ENCODE measurements around the gene LSM2. TPM values are rescaled to one million over a fixed set of nuclear protein-coding genes. Genes with fewer than 3 reads are reported as not detected.

Gene LSM2
- total RNA-seq, 1 donor from 2014 or later: 61.3 TPM

DNA sequence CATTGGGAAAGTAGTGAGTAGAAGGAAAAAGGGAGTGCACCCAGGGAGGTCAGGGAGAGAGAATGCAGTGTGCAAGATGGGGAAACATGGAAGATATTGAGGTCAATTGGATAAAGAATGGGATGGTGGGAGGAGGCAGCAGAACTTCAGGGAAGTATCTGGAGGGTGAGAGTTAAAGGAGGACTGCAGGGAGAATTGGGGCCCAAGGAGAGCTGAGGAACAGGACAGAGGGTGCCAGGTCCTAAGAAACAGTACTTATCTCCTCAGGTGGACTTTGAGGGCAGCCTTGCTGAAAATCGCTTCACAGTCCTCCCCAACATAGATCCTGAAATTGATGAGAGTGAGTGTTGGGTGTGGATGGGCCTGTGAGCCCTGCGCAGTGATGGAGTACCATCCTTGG lies 48.5 kb downstream of the LSM2 start:
- no peaks in the 10 kb centered on the region for H3K27me3 ChIP-seq
- no peak overlapping the region for H3K27ac ChIP-seq
- intact Hi-C loops (cut with DNase I): no loop called here
- H3K4me1 ChIP-seq: no peaks in the 10 kb centered on the region
- H3K4me3 ChIP-seq: no peak overlapping the region
- TF ChIP-seq, protein P1, sequence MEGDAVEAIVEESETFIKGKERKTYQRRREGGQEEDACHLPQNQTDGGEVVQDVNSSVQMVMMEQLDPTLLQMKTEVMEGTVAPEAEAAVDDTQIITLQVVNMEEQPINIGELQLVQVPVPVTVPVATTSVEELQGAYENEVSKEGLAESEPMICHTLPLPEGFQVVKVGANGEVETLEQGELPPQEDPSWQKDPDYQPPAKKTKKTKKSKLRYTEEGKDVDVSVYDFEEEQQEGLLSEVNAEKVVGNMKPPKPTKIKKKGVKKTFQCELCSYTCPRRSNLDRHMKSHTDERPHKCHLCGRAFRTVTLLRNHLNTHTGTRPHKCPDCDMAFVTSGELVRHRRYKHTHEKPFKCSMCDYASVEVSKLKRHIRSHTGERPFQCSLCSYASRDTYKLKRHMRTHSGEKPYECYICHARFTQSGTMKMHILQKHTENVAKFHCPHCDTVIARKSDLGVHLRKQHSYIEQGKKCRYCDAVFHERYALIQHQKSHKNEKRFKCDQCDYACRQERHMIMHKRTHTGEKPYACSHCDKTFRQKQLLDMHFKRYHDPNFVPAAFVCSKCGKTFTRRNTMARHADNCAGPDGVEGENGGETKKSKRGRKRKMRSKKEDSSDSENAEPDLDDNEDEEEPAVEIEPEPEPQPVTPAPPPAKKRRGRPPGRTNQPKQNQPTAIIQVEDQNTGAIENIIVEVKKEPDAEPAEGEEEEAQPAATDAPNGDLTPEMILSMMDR (IDR thresholded peaks at IDR 0.05): no peak
- DNase-seq (ENCODE audit: low spot score in 2 of 2): no peak
- H3K36me3 ChIP-seq: no peaks in the 10 kb centered on the region
- H3K9me3 ChIP-seq: no peaks in the 10 kb centered on the region

GRCh38 chr6:31752739-31753319 lies 53.9 kb downstream of the LSM2 start:
- TF ChIP-seq, protein P1 (IDR thresholded peaks at IDR 0.05): no peak
- no peaks in the 10 kb centered on the region for H3K36me3 ChIP-seq
- no peak overlapping the region for H3K27ac ChIP-seq
- H3K4me3 ChIP-seq: no peak overlapping the region
- H3K27me3 ChIP-seq: no peaks in the 10 kb centered on the region
- intact Hi-C loops (cut with DNase I): no loop called here
- H3K4me1 ChIP-seq: no peaks in the 10 kb centered on the region
- no peaks in the 10 kb centered on the region for H3K9me3 ChIP-seq
- DNase-seq (ENCODE audit: low spot score in 2 of 2): no peak

- intact Hi-C loops (cut with DNase I): no loop called here
- H3K4me1 ChIP-seq: no peaks in the 10 kb centered on the region
- DNase-seq (ENCODE audit: low spot score in 2 of 2): no peak
- H3K27ac ChIP-seq: no peak overlapping the region
- TF ChIP-seq, protein P1 (IDR thresholded peaks at IDR 0.05): no peak
- H3K27me3 ChIP-seq: no peaks in the 10 kb centered on the region
- H3K4me3 ChIP-seq: no peak overlapping the region
- H3K9me3 ChIP-seq: no peaks in the 10 kb centered on the region
- no peaks in the 10 kb centered on the region for H3K36me3 ChIP-seq
Observed at GRCh38 chr6:31750411-31751022, 56.2 kb downstream of the LSM2 start.

- Histone ChIP-seq H3K27ac (no peak overlapping the region), H3K4me1 (no peaks in the 10 kb centered on the region), H3K36me3 (no peaks in the 10 kb centered on the region), H3K27me3 (no peaks in the 10 kb centered on the region), H3K4me3 (no peak overlapping the region), H3K9me3 (no peaks in the 10 kb centered on the region)
- intact Hi-C loops (cut with DNase I): no loop called here
- TF ChIP-seq, protein P1 (IDR thresholded peaks at IDR 0.05): no peak
- DNase-seq (ENCODE audit: low spot score in 2 of 2): no peak
Observed at GRCh38 chr6:31749301-31750036, 57.3 kb downstream of the LSM2 start.

Other genes with a start within 250 kb of the LSM2 start
- gene LTA, start 234.7 kb downstream of the LSM2 start, total RNA-seq: not detected
- 11.5 TPM for gene TNF, start 231.4 kb downstream of the LSM2 start, total RNA-seq
- gene LTB, start 224.5 kb downstream of the LSM2 start, total RNA-seq: not detected
- gene LST1, start 220.7 kb downstream of the LSM2 start, total RNA-seq: 21.4 TPM
- not detected for gene NCR3, start 214.0 kb downstream of the LSM2 start, total RNA-seq
- gene AIF1, start 191.7 kb downstream of the LSM2 start, total RNA-seq: 1.7 TPM
- gene PRRC2A, start 186.3 kb downstream of the LSM2 start, total RNA-seq: 171 TPM
- gene BAG6, start 154.3 kb downstream of the LSM2 start, total RNA-seq: 255 TPM
- not detected for gene APOM, start 151.1 kb downstream of the LSM2 start, total RNA-seq
- 20.9 TPM for gene C6orf47, start 146.2 kb downstream of the LSM2 start, total RNA-seq
- gene GPANK1, start 142.0 kb downstream of the LSM2 start, total RNA-seq: 9.8 TPM
- 148 TPM for gene CSNK2B, start 140.9 kb downstream of the LSM2 start, total RNA-seq
- gene LY6G5B, start 137.0 kb downstream of the LSM2 start, total RNA-seq: 24.1 TPM
- gene LY6G5C, start 125.9 kb downstream of the LSM2 start, total RNA-seq: 0.96 TPM
- gene ABHD16A, start 103.6 kb downstream of the LSM2 start, total RNA-seq: 28.0 TPM
- not detected for gene LY6G6F, start 100.1 kb downstream of the LSM2 start, total RNA-seq
- not detected for gene LY6G6D, start 91.6 kb downstream of the LSM2 start, total RNA-seq
- not detected for gene LY6G6C, start 85.2 kb downstream of the LSM2 start, total RNA-seq
- not detected for gene MPIG6B, start 83.6 kb downstream of the LSM2 start, total RNA-seq
- gene DDAH2, start 77.7 kb downstream of the LSM2 start, total RNA-seq: 150 TPM
- gene CLIC1, start 70.4 kb downstream of the LSM2 start, total RNA-seq: 281 TPM
- 17.7 TPM for gene MSH5, start 67.0 kb downstream of the LSM2 start, total RNA-seq
- not detected for gene SAPCD1, start 44.3 kb downstream of the LSM2 start, total RNA-seq
- not detected for gene VWA7, start 29.6 kb downstream of the LSM2 start, total RNA-seq
- 48.3 TPM for gene VARS1, start 11.2 kb downstream of the LSM2 start, total RNA-seq
- not detected for gene HSPA1L, start 8.3 kb upstream of the LSM2 start, total RNA-seq
- 288 TPM for gene HSPA1A, start 8.6 kb upstream of the LSM2 start, total RNA-seq
- 613 TPM for gene HSPA1B, start 20.8 kb upstream of the LSM2 start, total RNA-seq
- gene NEU1, start 55.9 kb upstream of the LSM2 start, total RNA-seq: 21.6 TPM
- not detected for gene SLC44A4, start 72.0 kb upstream of the LSM2 start, total RNA-seq
- gene EHMT2, start 90.7 kb upstream of the LSM2 start, total RNA-seq: 39.5 TPM
- gene ZBTB12, start 95.1 kb upstream of the LSM2 start, total RNA-seq: 7.3 TPM
- 18.6 TPM for gene C2, start 120.8 kb upstream of the LSM2 start, total RNA-seq
- gene CFB, start 139.1 kb upstream of the LSM2 start, total RNA-seq: 132 TPM
- 208 TPM for gene NELFE, start 152.0 kb upstream of the LSM2 start, total RNA-seq
- 77.4 TPM for gene SKIC2, start 152.2 kb upstream of the LSM2 start, total RNA-seq
- 18.0 TPM for gene DXO, start 165.2 kb upstream of the LSM2 start, total RNA-seq
- 147 TPM for gene C4A, start 175.1 kb upstream of the LSM2 start, total RNA-seq
- 133 TPM for gene C4B, start 207.8 kb upstream of the LSM2 start, total RNA-seq
- 14.0 TPM for gene CYP21A2, start 231.4 kb upstream of the LSM2 start, total RNA-seq

Data from ascending aorta (tissue), 2 donors.